Hematopoietic multipotent progenitor cell treated with erythropoietin and hydrocortisone succinate and interleukin-3 and kit ligand, for 8 days (in vitro differentiated cells): Measurements from ENCODE around the gene RABEP1.
A peak's percentile ranks its signal among the peaks of the same experiment; 100 is the strongest.

Source experiments
- DNase-seq: peaks from one replicate; pipeline ENCODE4 v3.0.0-alpha.2; 2015

The RABEP1 gene

GRCh38 chr17:5365831-5366230 is 83.7 kb downstream of the RABEP1 start:
- DNase-seq, result no peak

- DNase-seq, result no peak
These were observed 88.3 kb downstream of the RABEP1 start for GRCh38 chr17:5370411-5370810.

DNA sequence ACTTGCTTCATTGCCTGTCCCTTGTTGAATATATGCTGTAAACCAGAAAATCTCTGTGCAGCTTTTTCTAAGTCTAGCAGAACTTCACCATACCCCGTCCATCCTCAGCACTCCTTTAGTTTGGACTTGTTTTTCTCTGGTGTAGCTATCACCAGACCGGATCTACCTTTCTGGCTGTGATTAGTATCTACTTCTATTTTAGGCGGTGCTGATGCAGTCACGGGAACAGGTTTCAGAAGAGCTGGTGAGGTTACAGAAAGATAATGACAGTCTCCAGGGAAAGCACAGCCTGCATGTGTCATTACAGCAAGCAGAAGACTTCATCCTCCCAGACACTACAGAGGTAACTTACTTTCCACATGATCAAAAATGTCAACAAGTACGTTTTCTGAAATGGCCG is 91.0 kb downstream of the RABEP1 start:
- no peak for DNase-seq

DNA sequence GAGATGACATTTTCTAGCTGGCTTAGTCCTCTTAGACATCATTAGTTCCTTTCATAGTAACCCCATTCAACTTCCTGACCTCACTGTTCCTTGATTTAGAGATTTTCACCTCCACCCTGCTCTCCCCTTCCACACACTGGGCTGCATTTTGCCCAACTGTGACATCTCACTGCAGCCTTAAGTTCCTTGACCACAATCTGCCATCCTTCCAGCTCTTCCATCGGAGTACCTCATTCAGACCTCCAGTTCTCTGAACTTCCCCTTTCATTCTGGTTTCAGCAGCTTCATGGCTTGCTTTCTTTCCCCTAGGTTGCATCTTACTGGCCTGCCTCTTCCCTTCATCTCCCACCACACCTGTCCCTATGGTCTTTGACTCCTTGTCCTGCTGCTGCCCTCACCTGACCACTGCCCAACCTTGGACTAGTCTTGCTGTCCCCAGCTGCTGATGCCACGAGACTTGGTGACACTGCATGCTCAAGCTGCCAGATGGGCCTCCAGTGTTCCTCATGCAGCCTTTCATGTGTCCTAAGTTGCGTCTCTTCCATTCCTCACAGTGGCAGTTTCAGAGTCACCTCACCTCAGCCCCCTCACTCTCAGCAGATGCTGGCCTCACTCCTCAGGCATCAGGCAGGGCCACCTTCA is 96.6 kb downstream of the RABEP1 start:
- no peak for DNase-seq

GRCh38 chr17:5379351-5380107 is 97.4 kb downstream of the RABEP1 start:
- no peak for DNase-seq

DNA sequence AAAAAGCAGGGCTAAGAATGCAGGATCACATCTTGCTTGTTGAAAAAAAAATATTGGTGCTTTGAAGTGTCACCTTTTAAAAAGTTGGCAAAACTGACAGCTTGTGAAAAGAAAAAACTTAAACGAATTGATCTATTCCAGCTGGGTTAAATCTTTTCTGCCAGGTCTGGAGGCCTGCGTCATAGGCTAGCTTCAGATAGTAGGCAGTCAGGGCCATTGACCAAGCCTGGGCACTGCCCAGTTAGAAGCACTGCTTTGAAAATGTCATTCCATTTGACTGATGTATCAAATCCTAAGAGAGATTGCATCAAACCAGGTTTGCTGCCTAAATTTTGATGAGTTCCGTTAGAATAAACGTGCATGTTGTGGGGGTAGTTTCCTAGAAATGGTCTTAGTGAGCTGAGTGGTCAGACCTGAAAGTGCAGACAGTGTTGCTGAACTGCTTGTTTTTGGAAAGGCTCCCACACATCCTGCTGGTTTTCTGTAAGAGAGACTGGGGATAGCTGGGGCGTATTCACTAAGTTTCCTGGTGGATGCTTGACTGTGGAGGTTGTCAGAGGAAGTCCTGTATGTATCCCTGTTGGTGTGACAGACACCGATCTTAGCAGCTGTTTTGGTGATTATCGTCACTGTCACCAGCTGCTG is 98.5 kb downstream of the RABEP1 start:
- DNase-seq, result no peak

DNA sequence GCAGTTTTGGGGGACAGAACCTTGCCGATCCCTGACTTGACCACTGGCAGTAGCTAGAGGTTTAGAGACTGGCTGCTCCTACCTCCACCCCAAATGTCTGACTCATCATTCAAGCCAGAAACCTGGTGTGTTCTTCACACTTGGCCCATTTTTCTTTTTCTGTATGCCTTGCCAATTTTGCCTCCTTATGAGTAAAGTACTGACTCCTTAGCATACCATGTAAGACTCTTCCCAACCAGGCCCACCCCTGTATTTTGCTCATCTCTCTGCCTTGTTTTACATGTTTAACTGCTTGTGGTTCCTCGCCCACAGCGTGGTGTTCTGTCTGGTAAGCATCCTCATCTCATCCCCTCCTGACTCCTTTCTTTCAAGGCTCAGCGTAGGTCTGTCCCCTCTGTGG is 99.5 kb downstream of the RABEP1 start:
- DNase-seq, result no peak

GRCh38 chr17:5391678-5392077 is 109.6 kb downstream of the RABEP1 start:
- DNase-seq, result no peak

- no peak for DNase-seq
These were observed 114.5 kb downstream of the RABEP1 start for GRCh38 chr17:5396612-5397011.

- DNase-seq, result no peak
These were observed 117.7 kb downstream of the RABEP1 start for GRCh38 chr17:5399767-5400166.

DNA sequence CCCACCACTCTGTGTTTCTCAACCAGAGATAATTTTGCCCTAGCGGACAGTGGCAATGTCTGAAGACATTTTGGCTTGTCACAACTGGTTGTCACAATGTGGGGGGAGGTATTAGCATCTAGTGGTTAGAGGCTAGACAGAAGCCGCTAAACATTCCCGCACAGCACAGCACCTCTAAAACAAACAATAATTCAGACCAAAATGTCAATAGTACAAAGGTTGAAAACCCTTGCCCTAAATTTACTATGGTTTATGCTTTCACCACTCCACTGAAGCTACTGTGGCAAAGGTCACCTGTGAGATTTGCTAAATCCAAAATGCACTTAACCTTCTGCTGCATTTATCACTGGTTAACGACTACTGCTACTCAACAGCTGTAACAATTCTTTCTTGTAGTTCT is 123.3 kb downstream of the RABEP1 start:
- DNase-seq, result no peak

- DNase-seq, result peak; percentile 72
These were observed 126.1 kb downstream of the RABEP1 start for GRCh38 chr17:5408186-5408585.

- DNase-seq, result no peak
These were observed 128.6 kb downstream of the RABEP1 start for GRCh38 chr17:5410594-5411272.

- no peak for DNase-seq
These were observed 131.6 kb downstream of the RABEP1 start for GRCh38 chr17:5413682-5414081.

- DNase-seq, result no peak
These were observed 134.8 kb downstream of the RABEP1 start for GRCh38 chr17:5416901-5417300.

DNA sequence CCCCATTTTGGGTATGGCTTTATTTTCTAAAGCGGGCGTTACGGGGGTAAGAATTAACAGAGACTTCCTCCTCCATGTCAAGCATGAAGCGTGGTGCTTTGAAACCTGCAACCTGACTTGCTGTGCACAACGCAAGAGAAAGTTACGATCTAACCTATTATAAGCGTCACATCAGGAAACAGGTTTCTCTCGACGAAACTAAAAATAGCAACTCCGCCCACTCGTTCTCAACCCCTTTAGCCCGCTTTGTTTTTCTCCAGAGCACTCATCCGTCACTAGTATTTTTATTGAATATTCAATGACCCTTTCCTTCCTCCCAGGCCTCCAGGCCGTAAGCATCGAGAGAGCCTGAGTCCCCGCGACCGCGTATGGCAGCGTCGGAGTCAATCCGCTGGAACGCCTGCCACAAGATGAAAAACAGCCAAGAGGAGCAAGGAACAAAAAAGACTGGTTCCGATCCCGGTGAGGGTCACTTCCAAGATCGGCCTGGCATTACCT is 136.8 kb downstream of the RABEP1 start:
- DNase-seq, result peak; percentile 62

GRCh38 chr17:5419356-5419958 is 137.4 kb downstream of the RABEP1 start, which contains the start of gene NUP88:
Gene NUP88 (minus strand): TSS chr17:5419662. CDS start chr17:5419650, 12 bp downstream.
- DNase-seq, result peak; percentile 99

GRCh38 chr17:5419959-5420653 is 138.0 kb downstream of the RABEP1 start, which contains the start of gene RPAIN:
Gene RPAIN (plus strand): TSS chr17:5420182. CDS start chr17:5420211, 29 bp downstream.
- DNase-seq, result peak; percentile 93

- DNase-seq, result no peak
These were observed 140.4 kb downstream of the RABEP1 start for GRCh38 chr17:5422505-5422904.

DNA sequence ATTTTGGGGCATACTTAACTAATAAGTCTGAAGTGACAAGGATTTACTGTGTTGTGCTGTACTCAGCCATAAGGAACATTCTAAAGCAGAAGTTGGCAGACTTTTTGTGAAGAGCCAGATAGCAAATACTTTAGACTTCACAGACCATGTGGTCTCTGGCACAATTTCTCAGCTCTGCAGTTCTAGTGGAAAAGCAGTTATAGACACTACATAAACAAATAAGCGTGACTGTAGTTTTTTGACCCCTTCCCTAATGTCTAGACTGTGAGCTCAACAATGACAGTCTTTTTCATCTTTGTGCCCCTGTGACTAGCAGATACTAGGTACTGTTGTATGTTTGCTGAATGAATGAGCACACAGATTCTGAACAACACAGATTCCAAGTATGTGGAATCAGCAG is 142.8 kb downstream of the RABEP1 start:
- DNase-seq, result no peak

GRCh38 chr17:5425826-5426225 is 143.7 kb downstream of the RABEP1 start:
- DNase-seq, result no peak
